HG03060 (cell line): ENCODE data around the gene DAZL.

Experiments
- ATAC-seq: cut with Tn5 transposase; IDR thresholded peaks from one replicate; pipeline ENCODE4 v1.9.1; 2021; ENCODE audit warnings: low read depth, moderate number of reproducible peaks; ENCODE audit not compliant: unreplicated experiment

DAZL gene

GRCh38 chr3:16596352-16597032 is 8.7 kb downstream of the DAZL start:
- ATAC-seq = no peak

DNA sequence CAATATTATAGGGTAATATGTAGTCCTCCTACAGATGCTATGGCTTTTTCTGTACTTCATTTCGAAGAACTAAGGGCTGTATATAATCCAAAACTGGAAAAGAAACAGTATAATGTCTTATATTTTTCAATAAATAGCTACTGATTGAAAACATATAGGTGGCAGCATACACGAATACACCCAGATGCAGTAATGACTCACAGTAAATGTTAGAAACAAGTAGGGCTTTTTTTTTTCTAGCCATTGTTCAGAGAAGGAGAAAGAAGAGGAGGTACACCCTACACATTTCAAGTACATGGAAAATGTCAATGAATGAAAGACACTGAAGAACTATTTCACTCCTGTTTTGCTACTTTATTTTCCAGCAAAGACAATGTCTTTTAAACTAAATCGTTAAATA is 9.4 kb downstream of the DAZL start:
- no peak for ATAC-seq

- ATAC-seq = peak; percentile 94
These were observed 15.2 kb downstream of the DAZL start for GRCh38 chr3:16589867-16590624.

- no peak for ATAC-seq
These were observed 16.1 kb downstream of the DAZL start for GRCh38 chr3:16589120-16589519.

DNA sequence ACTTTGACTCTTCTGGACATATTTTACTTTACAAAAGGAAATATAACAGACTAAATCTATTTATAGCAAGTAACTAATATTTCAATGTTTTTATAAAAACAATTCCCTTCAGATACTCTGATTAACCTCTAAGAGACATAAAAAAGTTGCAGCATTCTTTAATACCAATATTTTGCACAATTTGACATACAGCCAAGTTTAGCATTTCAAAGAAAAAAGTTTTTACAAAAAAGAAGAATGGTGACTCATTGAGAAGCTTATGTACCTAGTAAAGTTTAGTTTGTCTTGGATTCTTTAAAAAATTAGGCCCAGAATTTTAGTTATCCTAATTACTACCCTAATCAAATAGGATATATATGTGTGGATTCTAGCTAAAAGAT is 17.6 kb downstream of the DAZL start:
- no peak for ATAC-seq

- no peak for ATAC-seq
These were observed 18.1 kb downstream of the DAZL start for GRCh38 chr3:16587047-16587680.

DNA sequence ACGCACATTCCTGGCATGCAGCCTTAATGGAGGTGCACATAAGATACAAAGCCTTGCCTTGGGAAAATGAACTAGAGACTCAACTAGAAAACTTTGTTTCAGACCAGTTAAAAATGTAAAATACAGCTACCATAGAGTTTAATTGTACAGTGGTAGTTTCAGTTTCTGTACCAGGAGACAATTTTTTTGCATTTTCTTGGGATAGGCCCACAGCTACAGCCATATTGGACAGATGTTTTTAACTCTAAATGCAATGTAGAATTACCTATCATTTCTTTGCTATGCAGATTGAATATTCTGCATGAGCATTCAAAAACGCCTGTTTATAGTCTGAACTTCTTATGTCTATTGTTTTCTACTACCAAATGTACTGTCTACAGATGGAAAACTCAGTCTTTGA is 20.3 kb downstream of the DAZL start:
- no peak for ATAC-seq

GRCh38 chr3:16583551-16583950 is 21.7 kb downstream of the DAZL start:
- ATAC-seq = no peak

- ATAC-seq = no peak
These were observed 35.1 kb downstream of the DAZL start for GRCh38 chr3:16570113-16570512.

GRCh38 chr3:16568532-16568931 is 36.7 kb downstream of the DAZL start:
- no peak for ATAC-seq

DNA sequence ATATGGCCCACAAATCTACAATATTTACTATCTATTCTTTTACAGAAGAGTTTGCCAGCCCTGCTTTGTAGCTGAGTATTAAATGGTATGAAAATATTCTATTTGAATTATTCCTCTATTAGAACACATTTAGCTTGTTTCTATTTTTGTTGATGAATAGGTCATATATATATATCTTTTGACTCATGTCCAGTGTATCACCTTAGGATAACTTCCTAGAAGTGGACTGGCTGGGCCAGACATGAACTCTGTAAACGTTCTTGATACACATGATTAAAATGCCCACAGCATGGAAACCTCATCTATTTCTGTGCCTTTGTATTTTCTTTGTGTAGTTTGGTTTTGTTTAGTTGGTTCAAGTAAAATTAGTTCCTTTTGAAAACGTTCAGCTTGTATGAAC is 37.1 kb downstream of the DAZL start:
- no peak for ATAC-seq

DNA sequence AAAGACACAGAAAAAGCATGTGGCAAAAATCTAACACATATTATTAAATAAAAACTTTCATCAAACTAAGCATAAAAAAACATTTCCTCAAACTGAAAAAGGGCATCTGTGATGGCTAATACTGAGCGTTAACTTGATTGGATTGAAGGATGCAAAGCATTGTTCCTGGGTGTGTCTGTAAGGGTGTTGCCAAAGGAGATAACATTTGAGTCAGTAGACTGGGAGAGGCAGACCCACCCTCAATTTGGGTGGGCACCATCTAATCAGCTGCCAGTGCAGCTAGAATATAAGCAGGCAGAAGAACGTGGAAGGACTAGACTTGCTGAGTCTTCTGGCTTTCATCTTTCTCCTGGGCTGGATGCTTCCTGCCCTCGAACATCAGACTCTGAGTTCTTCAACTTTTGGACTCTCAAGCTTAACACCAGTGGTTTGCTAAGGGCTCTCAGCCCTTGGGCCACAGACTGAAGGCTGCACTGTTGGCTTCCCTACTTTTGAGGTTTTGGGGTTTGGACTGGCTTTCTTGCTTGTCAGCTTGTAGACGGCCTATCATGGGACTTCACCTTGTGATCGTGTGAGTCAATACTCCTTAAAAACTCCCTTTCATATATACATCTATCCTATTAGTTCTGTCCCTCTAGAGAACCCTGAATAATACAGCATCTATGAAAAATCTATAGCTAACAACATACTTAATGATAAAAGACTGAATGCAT is 45.4 kb downstream of the DAZL start:
- no peak for ATAC-seq

DNA sequence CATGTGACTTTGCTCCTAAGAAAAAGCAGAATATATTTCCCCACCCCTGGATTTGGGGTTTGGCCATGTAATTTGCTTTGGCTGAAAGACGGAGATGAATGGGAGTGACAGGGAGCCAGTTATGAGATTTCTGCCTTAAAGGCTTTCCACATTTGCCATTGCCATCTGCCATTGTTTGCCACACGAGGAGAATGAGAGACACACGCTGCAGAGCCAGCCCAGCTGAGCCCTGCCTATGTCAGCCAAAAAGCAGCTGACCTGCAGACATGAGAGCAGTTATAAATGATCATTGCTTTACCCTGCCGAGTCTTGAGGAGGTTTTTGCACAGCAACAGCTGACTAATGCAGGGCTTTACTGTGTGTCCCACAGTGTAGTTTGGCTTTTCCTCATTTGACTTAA is 51.1 kb downstream of the DAZL start:
- ATAC-seq = no peak

DNA sequence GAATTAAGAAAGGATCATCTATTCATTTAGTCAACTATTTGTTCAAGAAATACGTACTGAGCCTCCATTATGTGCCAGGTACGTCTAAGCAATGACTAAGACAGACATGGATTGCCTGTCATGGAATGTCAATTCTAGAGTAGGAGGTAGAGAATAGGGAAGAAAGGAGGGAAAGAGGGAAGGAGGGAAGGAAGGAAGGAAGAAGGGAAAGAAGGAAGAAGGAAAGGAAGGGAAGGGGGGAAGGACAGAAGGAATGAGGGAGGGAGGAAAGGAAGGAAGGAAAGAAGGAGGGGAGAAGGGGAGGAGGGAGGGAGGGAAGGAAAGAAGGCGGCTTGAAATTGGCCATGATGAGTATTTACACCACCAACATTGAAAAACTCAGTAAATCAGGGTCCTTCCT is 52.5 kb downstream of the DAZL start:
- ATAC-seq = no peak

GRCh38 chr3:16551342-16551976 is 53.8 kb downstream of the DAZL start:
- ATAC-seq = no peak

- peak; percentile 62 for ATAC-seq
These were observed 54.4 kb downstream of the DAZL start for GRCh38 chr3:16550676-16551341.

- no peak for ATAC-seq
These were observed 54.9 kb downstream of the DAZL start for GRCh38 chr3:16550305-16550675.

GRCh38 chr3:16548721-16549120 is 56.5 kb downstream of the DAZL start:
- ATAC-seq = no peak

- no peak for ATAC-seq
These were observed 57.5 kb downstream of the DAZL start for GRCh38 chr3:16547561-16548357.
